GM23248 (cell line): Measurements from ENCODE around the gene USE1. TPM values are rescaled to one million over a fixed set of nuclear protein-coding genes. Genes with fewer than 3 reads are reported as not detected.

Experiments
- DNase-seq: peaks from one replicate; pipeline ENCODE4 v3.0.0-alpha.2; 2015
- H2AFZ ChIP-seq: fragments of 200-600 bp; sonication (generic); 2 replicates; pipeline ENCODE4 v1.6.1; 2016; ENCODE audit warnings: antibody characterized with exemption
- H3F3A ChIP-seq: fragments of 200-600 bp; sonication (generic); 2 replicates; pipeline ENCODE4 v1.6.1; 2016; ENCODE audit warnings: mild to moderate bottlenecking, antibody characterized with exemption, mixed run types; ENCODE audit not compliant: insufficient read depth
- H3K27ac ChIP-seq: fragments of 200-600 bp; sonication (generic); 2 replicates; pipeline ENCODE4 v1.5.1; 2016; ENCODE audit warnings: mild to moderate bottlenecking
- H3K27me3 ChIP-seq: fragments of 200-600 bp; sonication (generic); replicated peaks from 2 replicates; pipeline ENCODE4 v1.6.1; 2016; ENCODE audit warnings: mild to moderate bottlenecking; ENCODE audit not compliant: insufficient read depth
- H3K36me3 ChIP-seq: fragments of 200-600 bp; sonication (generic); 2 replicates; pipeline ENCODE4 v1.6.1; 2016; ENCODE audit warnings: low read depth, mild to moderate bottlenecking
- H3K4me1 ChIP-seq: fragments of 200-600 bp; sonication (generic); 2 replicates; pipeline ENCODE4 v1.6.1; 2016; ENCODE audit warnings: mild to moderate bottlenecking; ENCODE audit not compliant: insufficient read depth
- H3K4me2 ChIP-seq: fragments of 200-600 bp; sonication (generic); one replicate; pipeline ENCODE4 v1.6.1; 2016; ENCODE audit warnings: mild to moderate bottlenecking; ENCODE audit not compliant: unreplicated experiment
- H3K4me3 ChIP-seq: fragments of 200-600 bp; sonication (generic); 2 replicates; pipeline ENCODE4 v1.5.1; 2016; ENCODE audit warnings: mild to moderate bottlenecking
- H3K79me2 ChIP-seq: fragments of 200-600 bp; sonication (generic); 2 replicates; pipeline ENCODE4 v1.6.1; 2016; ENCODE audit warnings: mild to moderate bottlenecking; ENCODE audit not compliant: insufficient read depth
- H3K9ac ChIP-seq: fragments of 200-600 bp; sonication (generic); 2 replicates; pipeline ENCODE4 v1.6.1; 2016; ENCODE audit warnings: mild to moderate bottlenecking
- H3K9me2 ChIP-seq: fragments of 200-600 bp; sonication (generic); 2 replicates; pipeline ENCODE4 v1.6.1; 2016; ENCODE audit warnings: mixed run types, mild to moderate bottlenecking, moderate library complexity; ENCODE audit not compliant: insufficient read depth
- H3K9me3 ChIP-seq: fragments of 200-600 bp; sonication (generic); one replicate; pipeline ENCODE4 v1.6.1; 2017; ENCODE audit warnings: low read depth
- H4K20me1 ChIP-seq: fragments of 200-600 bp; sonication (generic); 2 replicates; pipeline ENCODE4 v1.6.0; 2016; ENCODE audit not compliant: insufficient read depth
- EZH2 ChIP-seq: fragments of 200-600 bp; sonication (generic); IDR thresholded peaks from 2 replicates; pipeline ENCODE4 v1.6.1; 2018; ENCODE audit warnings: antibody characterized with exemption, mild to moderate bottlenecking; ENCODE audit not compliant: insufficient read depth, poor library complexity, severe bottlenecking
- EZH2phosphoT487 ChIP-seq: fragments of 200-600 bp; sonication (generic); IDR thresholded peaks from 2 replicates; pipeline ENCODE4 v1.6.1; 2018; ENCODE audit warnings: antibody characterized with exemption, moderate library complexity, mild to moderate bottlenecking, low read depth; ENCODE audit not compliant: insufficient read depth
- WGBS, 2 experiments: methylation state at CpG; one replicate each; pipeline ENCODE4 v1.1.6; 2015 to 2017; ENCODE audit warnings: low lambda C conversion rate in 2 of 2, low coverage in 1 of 2; ENCODE audit errors: missing lambda C conversion rate in 2 of 2; 5-methylcytosine and 5-hydroxymethylcytosine counted together
- in situ Hi-C: fragments of 300-500 bp; cut with MboI; formaldehyde crosslinking; loops from 2 replicates; pipeline ENCODE4 v1.15.0; 2020
- polyA plus RNA-seq: library from polyadenylated mRNA; unstranded; fragments of >200 nt; fragmentation: Nextera tagmentation; extraction: Ambion mirVana; gene quantifications from 2 replicates; pipeline ENCODE4 v1.2.1, GENCODE V29; 2016
- total RNA-seq: library from RNA; depleted of rRNA; stranded (reverse); fragments of >200 nt; shearing (Covaris generic); gene quantifications from 2 replicates; pipeline ENCODE4 v1.2.3, GENCODE V29; 2014

USE1 gene
- total and polyA plus RNA-seq, 2 experiments from 2014 or later = 13.2 to 29.6 TPM

DNA sequence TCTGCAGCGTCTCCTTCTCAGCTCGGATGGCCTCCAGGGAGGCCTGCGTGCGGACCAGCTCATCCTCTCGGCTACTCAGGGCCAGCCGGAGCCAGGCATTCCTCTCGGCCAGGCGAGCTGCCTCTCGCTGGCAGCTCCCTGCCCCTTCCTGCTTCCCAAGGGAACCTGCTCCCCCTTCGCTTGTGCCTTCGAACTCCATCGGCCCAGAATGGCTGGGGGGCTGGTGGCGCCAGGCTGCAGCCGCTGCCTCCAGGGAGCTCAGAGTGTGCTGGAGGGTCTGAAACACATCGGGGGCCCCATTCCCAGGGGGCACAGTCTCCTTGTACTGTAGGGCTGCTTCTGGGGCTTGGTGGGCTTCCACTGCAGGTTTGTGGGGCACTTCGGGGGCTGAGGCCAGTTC, 47.4 kb downstream of the USE1 start:
- no peak overlapping the region for H3K4me3 ChIP-seq
- H3K9ac ChIP-seq = no peak overlapping the region
- in situ Hi-C loops = no loop called here
- no peaks in the 10 kb centered on the region for H3K27me3 ChIP-seq
- WGBS, 2 experiments = 52 to 57% methylated on average over 16 of the region's 16 CpGs
- H3K79me2 ChIP-seq = peaks cover 2% of the 10 kb centered on the region; the same call in 1 of the 2 replicates
- no peak for DNase-seq
- H2AFZ ChIP-seq = no peak overlapping the region
- peaks cover 1% of the 10 kb centered on the region for H3F3A ChIP-seq
- no peaks in the 10 kb centered on the region for H3K9me2 ChIP-seq
- no peak overlapping the region for H3K27ac ChIP-seq
- H3K36me3 ChIP-seq = no peaks in the 10 kb centered on the region
- TF ChIP-seq EZH2 (no peak), EZH2phosphoT487 (no peak)
- no peaks in the 10 kb centered on the region for H4K20me1 ChIP-seq
- no peaks in the 10 kb centered on the region for H3K4me1 ChIP-seq
- no peaks in the 10 kb centered on the region for H3K9me3 ChIP-seq
- H3K4me2 ChIP-seq = no peak overlapping the region

DNA sequence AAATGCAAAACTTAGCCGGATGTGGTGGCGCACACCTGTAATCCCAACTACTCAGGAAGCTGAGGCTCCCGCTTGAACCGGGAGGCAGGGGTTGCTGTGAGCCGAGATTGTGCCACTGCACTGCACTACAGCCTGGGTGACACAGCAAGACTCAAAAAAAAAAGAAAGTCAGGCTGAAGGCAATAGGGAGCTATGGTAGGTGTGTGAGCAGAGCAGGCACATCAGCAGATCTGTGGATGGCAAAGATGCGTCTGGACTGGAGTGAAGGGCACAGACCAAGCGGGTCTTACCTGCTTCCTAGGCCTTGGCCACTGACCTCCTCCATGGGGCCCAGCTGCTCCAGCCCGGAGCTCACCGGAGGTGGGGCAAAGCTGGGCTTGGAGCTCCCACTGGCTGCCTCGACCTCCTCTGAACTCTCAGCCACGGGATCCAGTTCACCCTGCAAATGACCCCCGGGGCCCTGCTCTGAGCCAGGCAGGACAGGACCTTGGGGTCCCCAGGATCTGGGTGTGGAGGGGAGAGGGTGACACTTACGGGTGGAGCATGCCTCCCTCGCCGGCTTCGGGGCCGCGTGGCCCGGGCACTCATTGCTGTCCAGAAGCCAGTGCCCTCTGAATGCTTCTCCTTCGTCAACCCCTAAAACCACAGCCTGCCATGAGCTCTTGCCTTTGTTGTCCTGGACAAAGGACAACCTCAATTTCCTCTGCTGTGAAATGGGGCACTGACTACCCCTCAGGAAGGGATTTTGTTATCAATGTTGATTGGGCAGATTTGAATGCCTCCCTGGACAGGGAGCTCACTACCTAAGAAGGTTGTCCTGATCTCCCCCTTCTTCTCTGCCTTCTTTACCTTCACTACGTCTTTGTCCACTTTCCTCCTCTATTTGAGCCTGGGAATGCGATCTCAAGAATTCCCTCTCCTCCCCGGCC, 48.8 kb downstream of the USE1 start:
- Histone ChIP-seq H3F3A (peaks cover 7% of the 10 kb centered on the region), H3K27ac (no peak overlapping the region), H3K4me2 (no peak overlapping the region), H3K4me3 (no peak overlapping the region), H4K20me1 (no peaks in the 10 kb centered on the region), H2AFZ (no peak overlapping the region), H3K9me2 (no peaks in the 10 kb centered on the region), H3K36me3 (no peaks in the 10 kb centered on the region), H3K9me3 (no peaks in the 10 kb centered on the region), H3K27me3 (no peaks in the 10 kb centered on the region), H3K79me2 (peaks cover 16% of the 10 kb centered on the region), H3K9ac (no peak overlapping the region), H3K4me1 (peaks cover 6% of the 10 kb centered on the region)
- in situ Hi-C loops = no loop called here
- TF ChIP-seq EZH2 = no peak
- no peak for TF ChIP-seq EZH2phosphoT487
- no peak for DNase-seq
- WGBS, 2 experiments = 72 to 83% methylated on average over 17 to 23 of the region's 23 CpGs

DNA sequence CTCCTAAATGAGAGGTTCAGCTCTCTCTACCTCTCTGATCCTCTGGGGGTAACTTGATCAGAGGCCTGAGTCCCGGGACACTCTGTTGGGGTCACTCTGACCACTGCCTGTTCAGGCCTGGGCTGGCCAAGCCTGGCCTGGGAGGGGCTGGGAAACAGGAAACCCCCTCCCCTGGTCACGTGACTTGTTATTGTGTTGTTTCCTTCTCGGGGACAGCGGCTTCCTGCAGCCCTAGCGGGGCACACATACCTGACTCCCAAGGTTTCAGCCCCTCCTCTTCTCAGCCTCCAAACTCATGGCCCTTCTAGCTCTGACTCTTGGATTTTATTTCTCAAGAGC, 49.5 kb downstream of the USE1 start, which contains the start of gene USHBP1:
USHBP1 (minus strand) TSS at position 105 of the 339 bp plus-strand sequence. CDS start 446 bp downstream, outside the sequence.
- DNase-seq = no peak
- Histone ChIP-seq H3K27ac (no peak within 1 kb of the TSS), H3K9ac (no peak within 1 kb of the TSS), H4K20me1 (no peaks in the 10 kb centered on the region), H3K9me2 (no peaks in the 10 kb centered on the region), H3K27me3 (no peaks in the 10 kb centered on the region), H3K79me2 (peaks cover 22% of the 10 kb centered on the region), H2AFZ (no peak within 1 kb of the TSS), H3K4me3 (no peak within 1 kb of the TSS), H3K9me3 (no peaks in the 10 kb centered on the region), H3F3A (peaks cover 7% of the 10 kb centered on the region), H3K4me2 (no peak within 1 kb of the TSS), H3K36me3 (no peaks in the 10 kb centered on the region), H3K4me1 (peaks cover 6% of the 10 kb centered on the region)
- in situ Hi-C loops = no loop called here
- WGBS, 2 experiments = 33 to 39% methylated on average over 5 of the region's 5 CpGs
- TF ChIP-seq EZH2phosphoT487 (no peak), EZH2 (no peak)

DNA sequence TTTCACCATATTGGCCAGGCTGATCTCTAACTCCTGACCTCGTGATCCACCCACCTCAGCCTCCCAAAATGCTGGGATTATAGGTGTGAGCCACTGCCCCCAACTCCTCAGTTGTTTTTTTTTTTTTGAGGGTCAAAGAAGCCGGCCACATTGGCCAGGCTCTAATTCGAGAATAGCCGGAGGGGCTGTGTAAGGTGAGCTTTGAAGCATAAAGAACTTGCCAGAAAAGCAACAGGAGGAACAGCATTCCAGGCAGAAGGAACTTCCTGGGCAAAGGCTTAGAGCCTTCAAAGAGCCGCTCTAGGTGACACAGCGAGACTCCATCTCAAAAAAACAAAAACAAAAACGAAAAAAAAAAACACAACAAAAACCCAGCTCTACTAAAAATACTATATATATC, 50.9 kb downstream of the USE1 start:
- TF ChIP-seq EZH2phosphoT487 (no peak), EZH2 (no peak)
- no peaks in the 10 kb centered on the region for H4K20me1 ChIP-seq
- H3K27ac ChIP-seq = no peak overlapping the region
- H3F3A ChIP-seq = peaks cover 7% of the 10 kb centered on the region
- H3K27me3 ChIP-seq = no peaks in the 10 kb centered on the region
- H3K9ac ChIP-seq = no peak overlapping the region
- H3K79me2 ChIP-seq = peaks cover 30% of the 10 kb centered on the region
- peak overlapping the region; percentile 65 for H2AFZ ChIP-seq
- no peak overlapping the region for H3K4me3 ChIP-seq
- no peak for DNase-seq
- peaks cover 6% of the 10 kb centered on the region for H3K4me1 ChIP-seq
- no peaks in the 10 kb centered on the region for H3K9me3 ChIP-seq
- H3K9me2 ChIP-seq = no peaks in the 10 kb centered on the region
- WGBS, 2 experiments = 88 to 91% methylated on average over 7 of the region's 7 CpGs
- H3K4me2 ChIP-seq = no peak overlapping the region
- H3K36me3 ChIP-seq = no peaks in the 10 kb centered on the region
- in situ Hi-C loops = no loop called here
